ENCODE results near the gene C2CD4C.

- TF ChIP-seq CTCF (IDR thresholded peaks at IDR 0.05; ENCODE audit: low read length) (no peak), EZH2 (IDR thresholded peaks at IDR 0.05; ENCODE audit: borderline replicate concordance, low read length) (no peak)
These were observed 32.9 kb downstream of the C2CD4C start for GRCh38 chr19:376111-376470.

Data from OCI-LY1 (cell line).